ENCODE data around the gene KCNQ1. TPM values are rescaled to one million over a fixed set of nuclear protein-coding genes. Genes with fewer than 3 reads are reported as not detected.

The KCNQ1 gene
- total RNA-seq, 2 donors from 2014 or later: 33.5 to 39.7 TPM

DNA sequence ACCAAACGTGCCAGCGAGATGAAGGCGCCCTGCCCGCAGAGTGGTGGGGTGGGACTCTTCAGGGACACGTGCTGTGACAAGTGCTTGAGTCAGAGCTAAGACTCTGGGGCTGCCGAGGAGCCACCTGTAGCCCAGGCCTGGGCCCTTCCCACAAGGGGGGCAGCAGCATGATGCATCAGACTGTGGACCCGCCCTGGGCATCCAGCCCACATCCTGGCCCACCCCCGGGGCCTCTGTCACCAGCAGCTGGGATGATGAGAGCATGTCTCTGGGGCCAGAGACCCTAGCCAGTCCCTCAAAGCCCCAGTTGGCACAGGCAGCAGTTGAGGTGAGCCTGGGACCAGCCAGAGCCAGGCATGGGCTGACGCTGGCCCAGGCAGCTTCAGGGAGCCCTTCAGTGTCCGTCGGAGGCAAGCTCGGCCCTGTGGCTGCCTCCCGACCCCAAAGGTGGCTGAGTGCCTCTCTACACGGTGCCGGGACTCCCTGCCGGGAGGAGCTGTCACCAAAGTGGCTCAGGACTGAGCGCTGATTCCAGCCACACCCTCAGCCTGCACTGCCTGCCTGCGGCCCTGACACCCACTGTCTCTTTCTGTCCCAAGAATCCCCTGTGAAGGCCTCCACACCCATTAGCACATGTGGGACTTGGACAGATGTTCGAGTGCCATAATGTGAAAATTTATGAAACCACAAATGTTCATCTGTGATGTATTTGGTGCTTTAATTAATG lies 399.5 kb downstream of the KCNQ1 start:
- no peak for ATAC-seq
- intact Hi-C loops (cut with DNase I): no loop called here
- no peak for DNase-seq

- DNase-seq: no peak
- no peak for ATAC-seq
- intact Hi-C loops (cut with DNase I): no loop called here
Observed at GRCh38 chr11:2844996-2845395, 400.2 kb downstream of the KCNQ1 start.

GRCh38 chr11:2846056-2846455 lies 401.2 kb downstream of the KCNQ1 start:
- DNase-seq: no peak

DNA sequence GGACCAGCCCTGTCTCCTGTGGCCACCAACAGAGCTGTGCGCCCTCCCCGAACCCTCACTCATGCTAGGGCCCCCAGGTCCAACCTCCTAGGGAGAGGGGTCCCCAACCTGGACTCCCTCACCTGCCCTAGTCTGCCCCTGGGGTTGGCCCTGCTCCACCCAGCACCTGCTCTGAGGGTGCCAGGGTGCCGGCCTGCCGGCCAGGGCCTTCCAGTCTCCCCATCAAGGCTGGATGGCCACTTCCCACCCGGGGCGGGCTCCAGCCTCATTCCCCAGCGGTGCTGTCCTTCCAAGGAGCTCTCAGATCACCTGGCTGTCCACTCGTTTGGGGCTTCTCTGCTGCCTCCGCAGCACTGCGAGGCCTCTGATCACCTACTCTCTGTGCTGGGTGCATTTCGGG lies 401.7 kb downstream of the KCNQ1 start:
- ATAC-seq (no peak), DNase-seq (no peak)
- intact Hi-C loops (cut with DNase I): no loop called here

More at GRCh38 chr11:2846056-2846455, 401.2 kb downstream of the KCNQ1 start:
- ATAC-seq: no peak
- intact Hi-C loops (cut with DNase I): no loop called here

DNA sequence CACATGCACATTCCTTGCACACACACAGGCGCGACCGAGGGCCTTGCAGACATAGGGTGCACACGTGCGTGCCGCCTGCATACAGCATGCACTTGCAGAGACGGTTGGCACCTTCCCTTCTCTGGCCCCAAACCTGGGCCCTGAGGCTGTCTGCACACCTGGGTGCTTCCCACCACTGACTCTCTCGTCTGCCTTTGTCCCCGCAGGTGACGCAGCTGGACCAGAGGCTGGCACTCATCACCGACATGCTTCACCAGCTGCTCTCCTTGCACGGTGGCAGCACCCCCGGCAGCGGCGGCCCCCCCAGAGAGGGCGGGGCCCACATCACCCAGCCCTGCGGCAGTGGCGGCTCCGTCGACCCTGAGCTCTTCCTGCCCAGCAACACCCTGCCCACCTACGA lies 402.8 kb downstream of the KCNQ1 start:
- ATAC-seq (no peak), DNase-seq (no peak)
- intact Hi-C loops (cut with DNase I): no loop called here

- DNase-seq (no peak), ATAC-seq (no peak)
- intact Hi-C loops (cut with DNase I): no loop called here
Observed at GRCh38 chr11:2848497-2848896, 403.7 kb downstream of the KCNQ1 start.

DNA sequence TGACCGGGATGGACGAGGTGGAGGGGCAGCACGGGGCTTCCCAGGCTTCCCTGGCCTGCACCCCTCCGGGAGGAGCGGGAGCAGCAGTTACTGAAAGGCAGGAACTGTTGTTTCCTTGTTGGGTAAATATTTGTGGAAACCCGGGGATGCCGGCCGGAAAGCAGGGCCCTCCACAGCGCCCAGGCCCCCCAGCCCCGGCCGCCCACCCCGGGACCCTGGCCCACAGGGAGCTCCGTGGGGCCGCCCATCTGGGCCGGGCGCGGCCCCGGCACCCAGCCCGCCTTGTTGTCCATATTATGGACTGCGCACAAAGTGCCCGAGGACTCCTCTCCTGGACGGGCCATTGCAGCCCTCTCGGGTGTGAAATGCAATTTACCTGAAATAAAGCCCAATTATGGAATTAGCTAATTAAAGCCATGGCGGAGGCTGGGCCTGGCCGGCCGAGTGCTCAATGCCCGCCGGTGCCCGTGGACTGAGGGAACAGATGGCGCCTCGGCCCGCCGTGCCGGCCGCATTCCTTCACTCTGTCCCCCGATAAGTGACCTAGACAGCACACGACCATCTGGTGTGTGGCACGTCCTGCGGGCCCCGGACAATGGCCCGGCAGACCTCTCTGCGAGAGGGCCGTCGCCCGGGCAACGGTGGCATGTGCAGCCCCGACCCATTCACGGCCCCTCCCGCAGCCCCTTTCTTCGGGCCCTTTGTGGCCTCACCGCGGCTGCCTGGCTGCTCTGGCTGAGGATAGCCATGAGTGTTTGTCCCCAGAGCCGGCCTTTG lies 405.4 kb downstream of the KCNQ1 start:
- intact Hi-C loops (cut with DNase I): no loop called here
- DNase-seq: no peak
- no peak for ATAC-seq

- ATAC-seq: no peak
- no peak for DNase-seq
- intact Hi-C loops (cut with DNase I): no loop called here
Observed at GRCh38 chr11:2853401-2853800, 408.6 kb downstream of the KCNQ1 start.

GRCh38 chr11:2853997-2854560 lies 409.3 kb downstream of the KCNQ1 start:
- DNase-seq (no peak), ATAC-seq (no peak)
- intact Hi-C loops (cut with DNase I): no loop called here

- DNase-seq (no peak), ATAC-seq (no peak)
- intact Hi-C loops (cut with DNase I): no loop called here
Observed at GRCh38 chr11:2855162-2855561, 410.4 kb downstream of the KCNQ1 start.

DNA sequence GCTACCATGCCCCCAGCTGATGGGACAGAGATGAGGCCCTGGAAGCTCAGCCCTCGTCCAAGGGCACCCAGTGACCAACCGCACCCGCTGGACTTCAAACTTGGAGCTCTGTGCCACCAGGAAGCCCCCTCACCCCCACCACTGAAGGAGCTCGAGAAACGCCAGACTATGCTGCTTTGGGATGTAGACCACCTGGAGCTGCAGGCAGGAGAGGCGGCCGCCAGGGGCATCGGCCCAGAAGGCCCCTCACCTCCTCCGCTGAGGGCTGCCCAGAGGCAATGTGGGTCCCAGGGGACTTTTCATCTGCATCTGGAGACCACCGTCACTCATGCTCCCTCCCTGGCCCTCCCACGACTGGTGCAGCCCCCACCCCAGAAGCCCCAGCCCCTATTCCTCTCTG lies 412.5 kb downstream of the KCNQ1 start:
- intact Hi-C loops (cut with DNase I): no loop called here
- ATAC-seq (no peak), DNase-seq (no peak)

DNA sequence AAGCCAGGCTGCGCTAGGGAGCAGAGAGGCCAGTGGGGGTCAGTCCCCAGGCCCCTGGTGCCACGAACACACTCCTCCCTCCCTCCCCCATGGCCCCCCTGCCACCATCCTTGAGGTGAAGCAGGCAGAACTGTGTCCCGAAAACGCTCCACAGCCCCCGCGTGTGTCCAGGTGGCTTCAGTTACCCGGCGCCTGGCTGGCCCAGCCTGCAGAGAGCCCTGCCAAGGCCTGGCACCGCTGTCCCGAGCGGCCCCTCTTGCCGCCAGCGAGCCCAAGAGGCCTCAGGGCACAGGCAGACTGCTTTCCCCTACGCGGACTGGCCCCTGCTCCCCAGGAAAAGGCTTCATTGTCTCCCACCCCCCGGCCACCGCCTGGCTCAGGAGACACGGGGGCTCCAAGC lies 413.1 kb downstream of the KCNQ1 start:
- ATAC-seq (no peak), DNase-seq (no peak)
- intact Hi-C loops (cut with DNase I): no loop called here

DNA sequence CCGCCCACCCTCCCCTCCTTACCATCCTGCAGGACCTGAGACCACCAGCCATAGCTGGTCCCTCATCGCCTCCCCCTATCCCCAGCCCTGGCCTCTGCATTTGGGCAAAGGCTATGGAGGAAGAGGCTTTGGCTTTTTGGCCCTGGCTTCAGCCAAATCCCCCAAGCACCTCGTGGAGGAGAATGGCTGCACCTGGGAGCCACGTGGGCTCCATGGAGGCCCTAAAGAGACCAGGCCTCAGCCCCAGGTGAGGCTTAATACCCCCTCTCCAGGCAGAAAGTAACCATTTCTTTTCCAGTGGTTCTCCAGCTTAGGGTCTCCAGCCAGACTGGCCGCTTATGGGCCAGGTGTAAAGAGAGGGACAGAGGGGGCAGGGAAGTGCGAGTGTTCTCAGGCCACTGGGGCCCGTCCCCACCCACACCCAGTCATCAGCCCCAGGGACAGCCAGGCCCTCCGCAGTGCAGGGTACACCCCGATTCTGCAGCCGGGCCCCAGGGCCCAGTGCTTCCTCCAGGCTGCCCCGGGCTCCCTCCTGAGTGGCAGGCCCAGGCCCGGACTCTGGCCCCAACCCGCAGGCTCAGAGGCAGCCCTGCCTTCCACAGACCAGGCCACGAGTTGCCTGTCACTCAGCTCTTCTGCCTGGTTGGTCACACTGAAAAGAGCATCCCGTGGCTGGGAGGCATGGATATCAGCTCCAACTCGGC lies 414.3 kb downstream of the KCNQ1 start:
- DNase-seq: no peak
- intact Hi-C loops (cut with DNase I): no loop called here
- no peak for ATAC-seq

- no peak for DNase-seq
- intact Hi-C loops (cut with DNase I): no loop called here
Observed at GRCh38 chr11:2859699-2860037, 414.9 kb downstream of the KCNQ1 start.

DNA sequence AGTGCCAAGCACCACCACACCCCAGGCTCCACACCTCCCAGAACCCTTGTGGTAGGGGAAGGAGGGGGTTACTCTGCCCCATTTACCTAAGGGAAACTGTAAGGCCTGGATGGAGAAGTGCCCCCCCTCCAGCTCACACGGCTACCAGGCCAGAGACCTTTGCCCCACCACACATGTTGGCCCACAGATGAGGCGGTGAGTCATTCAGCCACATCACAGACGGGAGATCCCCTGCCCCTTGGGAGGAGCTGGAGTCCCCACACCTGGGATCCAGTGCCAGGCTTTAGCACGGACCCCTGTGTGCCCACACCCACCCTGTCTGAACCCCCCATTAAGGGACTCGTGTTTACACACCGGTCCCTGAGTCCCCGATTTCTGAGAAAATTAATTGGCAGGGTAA lies 415.8 kb downstream of the KCNQ1 start:
- intact Hi-C loops (cut with DNase I): no loop called here
- DNase-seq (no peak), ATAC-seq (no peak)

More at GRCh38 chr11:2859699-2860037, 414.9 kb downstream of the KCNQ1 start:
- no peak for ATAC-seq

GRCh38 chr11:2862395-2863275 lies 417.8 kb downstream of the KCNQ1 start:
- ATAC-seq (peak in 1 of 2 donors; percentile 42), DNase-seq (no peak)
- intact Hi-C loops (cut with DNase I): no loop called here

DNA sequence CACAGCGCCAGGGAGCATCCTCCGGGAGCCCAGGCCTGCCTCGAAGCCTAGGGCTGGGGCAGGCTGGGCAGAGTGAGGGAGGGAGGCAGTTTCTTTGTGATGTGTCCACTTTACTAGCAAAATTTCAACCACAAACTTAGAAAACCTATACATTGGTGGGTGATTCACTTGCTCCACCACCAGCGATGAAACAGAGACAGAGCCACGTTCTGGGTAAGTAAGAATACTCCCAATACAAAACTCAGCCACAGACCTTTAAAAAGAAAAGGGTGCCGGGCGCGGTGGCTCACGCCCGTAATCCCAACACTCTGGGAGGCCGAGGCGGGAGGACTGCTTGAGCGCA lies 418.4 kb downstream of the KCNQ1 start:
- ATAC-seq (no peak), DNase-seq (no peak)
- intact Hi-C loops (cut with DNase I): no loop called here

GRCh38 chr11:2864901-2865300 lies 420.1 kb downstream of the KCNQ1 start:
- DNase-seq (no peak), ATAC-seq (no peak)
- intact Hi-C loops (cut with DNase I): no loop called here

DNA sequence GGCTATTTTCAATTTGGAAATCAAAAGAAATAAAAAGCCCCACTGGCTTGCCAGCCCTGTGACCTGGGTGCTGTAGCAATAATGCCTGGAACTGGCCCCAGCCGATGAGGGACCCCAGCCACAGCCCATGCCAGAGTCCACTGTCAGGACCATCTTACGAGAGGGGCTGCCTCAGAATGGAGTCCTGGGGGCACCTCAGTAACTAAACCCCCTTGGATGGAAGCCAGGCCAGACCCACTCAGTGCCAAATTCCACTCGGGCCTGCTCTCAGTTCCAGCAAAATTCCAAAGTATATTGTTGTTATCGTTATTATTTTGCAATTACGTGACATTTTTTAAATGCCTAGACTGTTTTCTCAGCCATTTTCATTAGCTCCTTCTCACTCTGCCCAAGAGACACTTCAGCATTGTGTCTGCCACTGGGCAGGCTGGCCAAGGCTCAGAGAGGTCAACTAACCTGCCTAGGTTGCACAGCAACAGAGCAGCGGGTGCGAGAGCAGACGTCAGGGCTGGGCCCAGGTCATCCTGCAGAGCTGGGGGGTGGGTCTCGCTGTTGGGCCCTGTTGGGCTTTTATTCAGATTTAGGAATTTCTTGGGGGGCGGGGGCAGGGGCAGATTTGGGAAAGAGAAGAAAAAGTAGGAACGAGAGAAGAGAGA lies 421.2 kb downstream of the KCNQ1 start:
- no peak for ATAC-seq
- intact Hi-C loops (cut with DNase I): no loop called here
- DNase-seq: no peak
